HG03460 (cell line): ENCODE measurements around the gene ADAP1.
"Not testable (repeated sequence)": the region's sequence is repeated elsewhere in the genome, so short reads cannot be mapped to it uniquely, and the experiment has no call there.

Source experiments
- ATAC-seq: cut with Tn5 transposase; IDR thresholded peaks from one replicate; pipeline ENCODE4 v1.9.1; 2021; ENCODE audit not compliant: unreplicated experiment

The ADAP1 gene

GRCh38 chr7:960269-960871 lies 5.9 kb upstream of the ADAP1 start:
- no peak for ATAC-seq

DNA sequence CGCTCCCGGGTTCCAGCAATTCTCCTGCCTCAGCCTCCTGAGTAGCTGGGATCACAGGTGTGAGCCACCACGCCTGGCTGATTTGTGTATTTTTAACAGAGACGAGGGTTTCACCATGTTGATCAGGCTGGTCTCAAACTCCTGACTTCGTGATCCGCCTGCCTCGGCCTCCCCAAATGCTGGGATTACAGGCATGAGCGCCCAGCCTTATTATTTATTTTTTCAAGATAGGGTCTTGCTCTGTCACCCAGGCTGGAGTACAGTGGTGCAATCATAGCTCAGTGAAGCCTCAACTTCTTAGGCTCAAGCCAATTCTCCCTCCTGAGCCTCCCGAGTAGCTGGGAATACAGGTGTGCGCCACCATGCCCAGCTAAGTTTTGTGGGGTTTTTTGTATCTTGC lies 5.3 kb upstream of the ADAP1 start:
- ATAC-seq = not testable (repeated sequence)

- ATAC-seq = no peak
These were observed 4.8 kb upstream of the ADAP1 start for GRCh38 chr7:959271-959670.

DNA sequence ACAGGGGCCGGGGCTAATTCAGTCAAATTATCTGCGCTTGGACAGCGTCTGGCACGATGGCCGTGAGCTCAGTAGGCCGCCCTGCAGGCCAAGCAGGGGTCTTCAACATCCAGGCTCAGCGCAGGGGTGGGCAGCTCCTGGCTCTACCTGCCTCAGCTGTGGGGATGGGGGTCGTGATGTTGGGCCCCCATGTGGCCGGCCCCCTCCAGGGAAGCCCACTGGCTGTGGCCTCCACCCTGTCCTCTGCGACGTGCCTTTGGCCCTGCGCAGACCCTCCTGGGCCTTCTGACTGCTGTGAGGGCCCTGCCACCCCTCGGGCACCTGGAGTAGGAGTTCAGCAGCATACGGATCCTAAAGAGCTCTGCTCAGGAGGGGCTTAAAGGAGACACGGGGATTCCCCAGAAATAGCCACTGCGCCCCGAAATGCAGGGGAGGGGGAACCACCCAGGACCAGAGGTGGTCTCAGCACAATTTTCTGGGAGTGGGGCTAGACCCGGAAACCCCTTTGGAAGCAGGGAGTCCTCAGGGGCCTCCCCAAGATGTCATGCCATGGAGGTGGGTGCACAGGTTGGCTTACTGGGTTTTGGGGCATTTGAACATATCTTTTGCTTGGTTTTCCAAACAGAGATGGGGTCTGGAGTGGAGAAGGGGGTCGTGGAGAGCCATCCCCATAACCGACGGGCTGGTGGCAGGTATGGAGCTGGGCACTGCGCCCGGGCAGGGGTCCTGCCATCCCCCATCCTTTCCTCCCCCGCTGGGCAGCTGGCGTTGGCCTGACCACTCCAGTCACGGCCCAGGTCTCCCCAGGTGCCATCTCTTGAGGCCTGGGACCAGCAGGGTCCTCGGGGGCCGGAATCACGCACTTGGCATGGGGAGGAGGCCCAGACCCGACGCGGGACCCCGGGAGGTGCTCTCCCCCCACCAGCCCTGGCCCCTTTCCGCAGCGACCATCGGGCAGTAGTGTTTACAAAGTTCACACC lies 4.0 kb upstream of the ADAP1 start:
- ATAC-seq = no peak

GRCh38 chr7:957418-958220 lies 3.1 kb upstream of the ADAP1 start:
- ATAC-seq = no peak

- ATAC-seq = no peak
These were observed 1.6 kb upstream of the ADAP1 start for GRCh38 chr7:956031-956430.

DNA sequence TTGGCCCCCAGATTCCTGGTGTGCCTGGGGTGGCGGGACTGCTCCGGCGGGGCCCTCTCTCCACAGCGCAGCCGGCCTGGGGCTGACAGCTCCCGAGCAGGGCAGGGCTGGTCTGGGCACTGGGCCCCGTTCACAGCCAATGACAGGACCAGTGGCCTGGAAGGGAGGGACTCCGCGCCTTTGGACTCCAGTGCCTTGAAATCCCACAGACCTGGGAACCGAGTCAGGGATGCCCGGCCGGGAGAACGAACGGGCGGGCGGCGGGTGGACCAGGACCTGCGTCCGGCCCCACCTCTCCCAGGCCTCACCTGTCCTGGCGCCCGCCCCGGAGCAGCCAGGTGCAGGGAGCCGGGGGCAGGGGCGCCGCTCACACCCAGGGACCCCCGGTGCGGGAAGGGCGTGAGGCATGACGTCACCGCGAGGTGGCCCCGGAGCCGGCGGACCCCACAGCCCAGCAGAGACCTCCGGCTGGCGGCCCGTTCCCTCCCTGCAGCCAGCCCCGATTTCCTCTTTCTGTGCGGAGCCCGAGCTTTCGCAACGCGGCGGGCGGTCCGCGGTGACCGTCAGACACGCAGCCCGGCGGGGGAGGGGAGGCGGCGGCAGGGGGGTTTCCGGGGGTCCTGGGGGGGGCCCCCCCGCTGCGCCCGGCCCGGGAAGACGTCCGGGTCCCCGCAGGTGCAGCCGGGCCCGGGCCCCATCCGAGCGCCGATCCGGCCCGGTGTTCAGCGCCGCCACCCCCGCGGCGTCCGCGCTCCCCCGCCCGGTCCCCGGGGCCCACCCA lies 743 bp downstream of the ADAP1 start:
- peak; percentile 17 for ATAC-seq

- ATAC-seq = no peak
These were observed 1.7 kb downstream of the ADAP1 start for GRCh38 chr7:952548-953441.

- ATAC-seq = no peak
These were observed 2.5 kb downstream of the ADAP1 start for GRCh38 chr7:951881-952547.

- ATAC-seq = no peak
These were observed 5.2 kb downstream of the ADAP1 start for GRCh38 chr7:949021-949934.

GRCh38 chr7:947391-948210 lies 6.9 kb downstream of the ADAP1 start:
- no peak for ATAC-seq

DNA sequence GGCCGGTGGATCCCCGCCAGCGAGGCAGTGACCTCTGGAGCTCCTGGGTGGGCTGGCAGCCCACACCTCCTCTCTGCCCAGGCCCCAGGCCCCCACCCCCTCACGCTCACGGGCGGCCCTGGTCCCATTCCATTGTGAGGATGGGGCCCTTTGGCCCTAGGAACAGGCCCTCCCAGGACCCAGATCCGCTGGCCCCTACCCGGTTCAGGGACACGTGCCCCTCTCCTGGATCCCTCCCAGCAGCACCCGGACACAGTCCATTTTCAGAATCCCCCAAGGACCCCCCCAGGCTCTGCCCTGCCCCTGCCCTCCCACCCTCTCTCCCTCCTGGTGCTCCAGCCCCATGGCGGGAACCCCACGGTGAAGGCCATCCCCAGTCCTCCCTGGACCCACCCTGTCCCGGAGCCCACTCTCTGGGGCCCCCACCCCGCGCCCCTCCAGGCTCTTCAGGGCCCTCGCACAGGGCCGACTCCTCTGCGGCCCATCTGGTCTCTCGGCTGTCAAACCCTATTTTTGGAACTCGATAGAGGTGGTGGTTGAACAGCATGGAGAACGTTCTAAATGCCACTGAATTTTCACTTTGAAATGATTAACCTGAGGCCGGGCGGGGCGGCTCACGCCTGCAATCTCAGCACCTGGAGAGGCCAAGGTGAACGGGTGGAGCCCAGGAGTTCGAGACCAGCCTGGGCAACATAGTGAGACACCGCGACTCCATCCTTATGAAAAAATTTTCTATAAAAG lies 8.1 kb downstream of the ADAP1 start:
- no peak for ATAC-seq

- ATAC-seq = no peak
These were observed 8.8 kb downstream of the ADAP1 start for GRCh38 chr7:945556-946255.

- ATAC-seq = no peak
These were observed 9.3 kb downstream of the ADAP1 start for GRCh38 chr7:945147-945555.

- ATAC-seq = no peak
These were observed 9.7 kb downstream of the ADAP1 start for GRCh38 chr7:944744-945143.

- ATAC-seq = not testable (repeated sequence)
These were observed 10.7 kb downstream of the ADAP1 start for GRCh38 chr7:943793-944192.
